MCF 10A (cell line): ENCODE data around the gene MICAL3. TPM values are rescaled to one million over a fixed set of nuclear protein-coding genes. Genes with fewer than 3 reads are reported as not detected.

Source experiments
- BruUV-seq: library from RNA; stranded (reverse); fragments of 400-500 nt; replicated peaks from 2 replicates; lab custom pipeline; 2021; lab: Mats Ljungman, UMichigan
- CTCF ChIA-PET: fragments of 300-600 bp; sonication (Branson Sonifier 250); formaldehyde crosslinking; extraction: SDS; loops from one replicate; lab custom pipeline; 2021; ENCODE audit warnings: antibody characterized with exemption, inconsistent platforms; lab: Yijun Ruan, JAX
- POLR2A ChIA-PET: fragments of 300-600, 350-650 bp; sonication (Branson Sonifier 250); formaldehyde crosslinking; extraction: SDS; loops from one replicate; lab custom pipeline; 2020; ENCODE audit warnings: antibody characterized with exemption, inconsistent platforms; lab: Yijun Ruan, JAX
- DNase-seq: peaks from one replicate; pipeline ENCODE4 v3.0.0-alpha.2; 2018; ENCODE audit not compliant: unreplicated experiment
- H3K27ac Mint-ChIP-seq: one replicate; pipeline ENCODE4 v1.8.0; 2022; ENCODE audit warnings: mild to moderate bottlenecking, low read depth, mixed read lengths; ENCODE audit not compliant: unreplicated experiment
- H3K27me3 Mint-ChIP-seq: one replicate; pipeline ENCODE4 v1.8.0; 2022; ENCODE audit warnings: mixed read lengths; ENCODE audit not compliant: insufficient read depth, unreplicated experiment
- H3K36me3 Mint-ChIP-seq: one replicate; pipeline ENCODE4 v1.8.0; 2022; ENCODE audit warnings: mild to moderate bottlenecking, moderate library complexity, mixed read lengths; ENCODE audit not compliant: insufficient read depth, unreplicated experiment
- H3K4me1 Mint-ChIP-seq: one replicate; pipeline ENCODE4 v1.8.0; 2022; ENCODE audit warnings: mixed read lengths; ENCODE audit not compliant: insufficient read depth, unreplicated experiment
- H3K4me3 Mint-ChIP-seq: one replicate; pipeline ENCODE4 v1.8.0; 2022; ENCODE audit warnings: mild to moderate bottlenecking, moderate library complexity, mixed read lengths; ENCODE audit not compliant: unreplicated experiment
- H3K9me3 Mint-ChIP-seq: one replicate; pipeline ENCODE4 v1.8.0; 2022; ENCODE audit warnings: mixed read lengths; ENCODE audit not compliant: unreplicated experiment
- CTCF ChIP-seq: fragments of 200-600 bp; IDR thresholded peaks from one replicate; pipeline ENCODE4 v1.8.0; 2022; ENCODE audit warnings: antibody characterized with exemption, mild to moderate bottlenecking; ENCODE audit not compliant: unreplicated experiment
- intact Hi-C: fragments of 100-400 bp; cut with micrococcal nuclease; formaldehyde crosslinking; loops from 2 replicates; pipeline ENCODE4 v1.14.1; 2022
- total RNA-seq: library from RNA; stranded (reverse); gene quantifications from 2 replicates; pipeline ENCODE4 v1.2.3, GENCODE V29; 2022

Gene MICAL3
- total RNA-seq, 1 experiment from 2014 or later = 54.1 TPM

GRCh38 chr22:17984114-17984513 is 40.2 kb downstream of the MICAL3 start:
- DNase-seq = no peak
- peak overlapping the region; percentile 10 for H3K27ac Mint-ChIP-seq
- POLR2A ChIA-PET = no interaction called here
- BruUV-seq = no TSS peak
- intact Hi-C loops = no loop called here
- no peaks in the 10 kb centered on the region for H3K27me3 Mint-ChIP-seq
- no peak for TF ChIP-seq CTCF
- peaks cover 4% of the 10 kb centered on the region for H3K36me3 Mint-ChIP-seq
- CTCF ChIA-PET = interaction anchor here (1.3 kb wide), 1 partner anchor 92 kb away, joined by 3 read pairs; no protein-coding TSS in a partner anchor
- H3K4me3 Mint-ChIP-seq = no peak overlapping the region
- no peaks in the 10 kb centered on the region for H3K9me3 Mint-ChIP-seq
- H3K4me1 Mint-ChIP-seq = peaks cover 35% of the 10 kb centered on the region

GRCh38 chr22:17982572-17983141 is 41.7 kb downstream of the MICAL3 start:
- Mint-ChIP-seq H3K9me3 (no peaks in the 10 kb centered on the region), H3K4me3 (no peak overlapping the region), H3K36me3 (peaks cover 4% of the 10 kb centered on the region), H3K27me3 (no peaks in the 10 kb centered on the region), H3K4me1 (peaks cover 24% of the 10 kb centered on the region), H3K27ac (no peak overlapping the region)
- POLR2A ChIA-PET = interaction anchor here (0.6 kb wide), 1 partner anchor 57 kb away, joined by 3 read pairs; no protein-coding TSS in a partner anchor
- no peak for DNase-seq
- intact Hi-C loops = no loop called here
- TF ChIP-seq CTCF = no peak
- CTCF ChIA-PET = no interaction called here
- BruUV-seq = no TSS peak

- Mint-ChIP-seq H3K4me3 (no peak overlapping the region), H3K4me1 (peaks cover 16% of the 10 kb centered on the region), H3K9me3 (no peaks in the 10 kb centered on the region), H3K36me3 (no peaks in the 10 kb centered on the region), H3K27me3 (no peaks in the 10 kb centered on the region), H3K27ac (no peak overlapping the region)
- no peak for TF ChIP-seq CTCF
- intact Hi-C loops = no loop called here
- no TSS peak for BruUV-seq
- DNase-seq = no peak
- CTCF ChIA-PET = no interaction called here
- POLR2A ChIA-PET = interaction anchor here (0.7 kb wide), 1 partner anchor 44 kb away, joined by 3 read pairs; no protein-coding TSS in a partner anchor
Measured at GRCh38 chr22:17981497-17981896, 42.9 kb downstream of the MICAL3 start.

GRCh38 chr22:17980638-17981051 is 43.7 kb downstream of the MICAL3 start:
- ChIA-PET POLR2A (interaction anchor here (1.4 kb wide), 1 partner anchor 43 kb away, joined by 3 read pairs; no protein-coding TSS in a partner anchor), CTCF (interaction anchor here (1.2 kb wide), 1 partner anchor 95 kb away, joined by 7 read pairs; no protein-coding TSS in a partner anchor)
- intact Hi-C loops = no loop called here
- H3K9me3 Mint-ChIP-seq = no peaks in the 10 kb centered on the region
- no peak for TF ChIP-seq CTCF
- DNase-seq = no peak
- no TSS peak for BruUV-seq
- no peak overlapping the region for H3K27ac Mint-ChIP-seq
- H3K27me3 Mint-ChIP-seq = no peaks in the 10 kb centered on the region
- peaks cover 14% of the 10 kb centered on the region for H3K4me1 Mint-ChIP-seq
- H3K36me3 Mint-ChIP-seq = peaks cover 1% of the 10 kb centered on the region
- H3K4me3 Mint-ChIP-seq = no peak overlapping the region
